GM13976 (cell line): Measurements from ENCODE around the gene NR2C2.

ENCODE experiments used
- DNase-seq: peaks from one replicate; pipeline ENCODE4 v3.0.0; 2012; ENCODE audit warnings: low spot score
- in situ Hi-C: fragments of 300-500 bp; cut with MboI; formaldehyde crosslinking; loops from one replicate; pipeline ENCODE4 v1.12.0; 2022; ENCODE audit warnings: low sequenced_read_pairs, mixed read lengths, inconsistent platforms; ENCODE audit not compliant: unreplicated experiment
- TF ChIP-seq, protein P1 (sequence below): IDR thresholded peaks from 2 replicates; pipeline ENCODE4 v1.5.1; 2012; ENCODE audit warnings: borderline replicate concordance, mild to moderate bottlenecking; ENCODE audit not compliant: insufficient read depth; ENCODE audit errors: extremely low read depth, missing control alignments, control extremely low read depth

NR2C2 gene

DNA sequence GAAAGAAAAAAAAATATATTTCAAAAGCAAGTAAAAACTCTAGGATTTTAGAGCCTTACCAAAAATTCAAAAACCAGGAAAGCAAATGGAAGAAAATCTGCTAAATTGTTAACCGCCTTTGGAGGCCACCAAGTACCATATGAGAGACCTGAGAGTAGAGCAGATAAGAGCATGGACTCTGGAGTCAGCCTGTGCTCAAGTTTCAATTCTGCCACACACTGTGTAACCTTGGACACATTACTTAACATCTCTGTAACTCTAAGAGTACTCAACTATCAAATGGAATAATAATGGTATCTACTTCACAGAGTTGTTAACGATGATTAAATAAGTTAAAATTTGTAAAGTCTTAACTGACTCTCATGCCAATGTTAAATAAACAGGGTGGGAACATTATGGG is 138.9 kb downstream of the NR2C2 start:
- TF ChIP-seq, protein P1, sequence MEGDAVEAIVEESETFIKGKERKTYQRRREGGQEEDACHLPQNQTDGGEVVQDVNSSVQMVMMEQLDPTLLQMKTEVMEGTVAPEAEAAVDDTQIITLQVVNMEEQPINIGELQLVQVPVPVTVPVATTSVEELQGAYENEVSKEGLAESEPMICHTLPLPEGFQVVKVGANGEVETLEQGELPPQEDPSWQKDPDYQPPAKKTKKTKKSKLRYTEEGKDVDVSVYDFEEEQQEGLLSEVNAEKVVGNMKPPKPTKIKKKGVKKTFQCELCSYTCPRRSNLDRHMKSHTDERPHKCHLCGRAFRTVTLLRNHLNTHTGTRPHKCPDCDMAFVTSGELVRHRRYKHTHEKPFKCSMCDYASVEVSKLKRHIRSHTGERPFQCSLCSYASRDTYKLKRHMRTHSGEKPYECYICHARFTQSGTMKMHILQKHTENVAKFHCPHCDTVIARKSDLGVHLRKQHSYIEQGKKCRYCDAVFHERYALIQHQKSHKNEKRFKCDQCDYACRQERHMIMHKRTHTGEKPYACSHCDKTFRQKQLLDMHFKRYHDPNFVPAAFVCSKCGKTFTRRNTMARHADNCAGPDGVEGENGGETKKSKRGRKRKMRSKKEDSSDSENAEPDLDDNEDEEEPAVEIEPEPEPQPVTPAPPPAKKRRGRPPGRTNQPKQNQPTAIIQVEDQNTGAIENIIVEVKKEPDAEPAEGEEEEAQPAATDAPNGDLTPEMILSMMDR, result no peak
- in situ Hi-C loops, result no loop called here
- no peak for DNase-seq

DNA sequence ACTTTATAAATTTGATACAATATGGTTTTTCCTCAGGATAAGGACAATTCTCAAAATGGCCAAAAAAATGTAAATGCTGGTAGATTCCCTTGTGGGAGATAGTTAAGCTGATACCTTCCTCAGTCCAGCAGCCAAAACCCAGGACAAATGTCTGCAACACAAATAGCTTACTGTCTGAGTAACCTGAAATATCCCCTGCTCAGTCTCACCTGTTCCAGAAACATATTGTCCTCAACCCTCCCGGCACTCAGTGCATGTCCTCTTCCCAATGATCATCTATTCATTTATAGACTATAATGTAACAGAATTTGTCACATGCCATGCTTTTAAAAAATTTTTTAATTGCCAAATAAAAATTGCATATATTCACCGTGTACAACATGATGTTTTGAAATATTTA is 139.3 kb downstream of the NR2C2 start:
- in situ Hi-C loops, result no loop called here
- no peak for DNase-seq
- TF ChIP-seq, protein P1, result no peak

DNA sequence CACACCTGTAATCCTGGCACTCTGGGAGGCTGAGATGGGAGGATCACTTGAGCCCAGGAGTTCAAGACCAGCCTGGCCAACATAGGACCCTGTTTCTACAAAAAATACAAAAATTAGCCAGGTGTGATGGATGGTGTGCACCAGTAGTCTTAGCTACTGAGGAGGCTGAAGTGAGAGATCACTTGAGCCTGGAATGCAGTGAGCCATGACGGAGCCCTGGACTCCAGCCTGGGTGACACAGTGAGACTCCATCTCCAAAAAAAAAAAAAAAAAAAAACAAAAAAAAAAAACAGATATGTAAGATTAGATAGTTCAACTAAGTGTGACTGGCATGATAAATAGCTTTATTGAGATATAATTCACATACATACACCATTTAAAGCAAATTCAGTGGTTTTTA is 141.8 kb downstream of the NR2C2 start:
- in situ Hi-C loops, result no loop called here
- no peak for DNase-seq
- TF ChIP-seq, protein P1, result no peak

DNA sequence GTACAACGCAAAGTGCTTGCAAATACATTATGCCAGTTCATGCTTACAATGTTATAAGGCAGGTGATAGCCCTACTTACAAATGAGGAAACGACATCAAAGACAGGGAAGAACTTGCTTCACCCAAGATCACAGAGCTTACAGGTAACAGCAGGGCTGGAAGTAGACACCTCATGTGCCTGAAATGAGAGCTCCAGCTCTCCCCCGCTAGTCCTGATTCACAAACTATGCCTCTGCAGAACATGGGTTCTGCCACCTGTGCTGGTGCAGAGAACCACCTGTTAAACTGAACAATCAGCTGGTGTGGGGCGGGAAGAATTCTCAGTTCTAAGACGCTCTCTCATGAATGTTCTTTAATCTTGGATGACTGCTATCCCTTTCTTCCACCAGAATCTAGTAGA is 144.2 kb downstream of the NR2C2 start:
- TF ChIP-seq, protein P1, result no peak
- in situ Hi-C loops, result no loop called here
- DNase-seq, result no peak

DNA sequence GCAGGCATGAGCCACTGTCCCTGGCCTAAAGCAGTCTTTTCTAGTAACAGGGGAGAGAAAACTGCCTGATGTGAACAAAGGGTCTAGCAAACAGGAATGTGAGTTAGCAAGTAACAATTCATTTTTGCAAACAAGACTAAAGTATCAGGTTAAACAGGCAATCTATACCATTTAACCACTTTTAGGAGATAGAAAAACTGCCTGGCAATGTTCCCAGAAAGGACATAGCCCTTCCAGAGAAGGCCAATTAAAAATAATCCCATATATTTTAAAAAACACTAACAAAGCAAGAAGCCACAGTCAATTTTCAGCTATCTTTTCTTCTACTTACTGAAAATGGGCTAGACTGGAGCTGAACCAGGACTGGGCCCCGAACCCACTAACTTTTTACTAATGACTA is 145.3 kb downstream of the NR2C2 start:
- in situ Hi-C loops, result no loop called here
- TF ChIP-seq, protein P1, result no peak
- no peak for DNase-seq

DNA sequence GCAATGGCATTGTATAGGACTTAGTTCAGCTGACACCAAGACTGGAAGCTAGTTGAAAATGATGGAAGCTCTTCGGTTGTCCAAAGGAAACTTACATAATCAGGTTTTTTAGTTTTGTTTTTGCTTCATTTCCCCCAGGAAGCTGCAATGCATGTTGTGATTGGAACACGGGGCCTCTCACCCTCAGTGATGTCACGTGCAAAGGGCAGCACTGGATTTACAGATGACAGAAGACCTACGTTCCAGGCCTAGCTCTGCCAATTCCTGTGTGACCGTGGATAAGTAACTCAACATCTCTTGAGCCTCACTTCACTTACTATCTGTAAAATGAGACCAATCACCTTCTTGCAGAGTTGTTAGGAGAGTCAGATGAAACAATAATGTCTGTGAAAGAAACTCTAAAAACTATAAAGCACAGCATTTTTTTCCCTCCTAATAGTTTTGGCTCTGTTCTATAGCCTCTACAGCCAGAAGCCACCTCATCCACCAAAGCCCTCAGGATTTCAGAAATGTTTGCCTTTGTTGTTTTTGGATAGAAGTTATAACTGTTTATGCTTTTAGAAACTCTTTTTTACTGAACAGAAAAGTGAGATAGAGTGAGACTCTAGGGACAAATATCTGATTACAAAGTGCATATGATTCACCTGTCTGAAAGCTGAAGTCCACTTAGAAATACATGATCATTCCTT is 146.9 kb downstream of the NR2C2 start:
- TF ChIP-seq, protein P1, result no peak
- in situ Hi-C loops, result no loop called here
- no peak for DNase-seq
